Measurements from ENCODE around the gene MED16.
"Not testable (repeated sequence)": the region's sequence is repeated elsewhere in the genome, so short reads cannot be mapped to it uniquely, and the experiment has no call there.

The MED16 gene

DNA sequence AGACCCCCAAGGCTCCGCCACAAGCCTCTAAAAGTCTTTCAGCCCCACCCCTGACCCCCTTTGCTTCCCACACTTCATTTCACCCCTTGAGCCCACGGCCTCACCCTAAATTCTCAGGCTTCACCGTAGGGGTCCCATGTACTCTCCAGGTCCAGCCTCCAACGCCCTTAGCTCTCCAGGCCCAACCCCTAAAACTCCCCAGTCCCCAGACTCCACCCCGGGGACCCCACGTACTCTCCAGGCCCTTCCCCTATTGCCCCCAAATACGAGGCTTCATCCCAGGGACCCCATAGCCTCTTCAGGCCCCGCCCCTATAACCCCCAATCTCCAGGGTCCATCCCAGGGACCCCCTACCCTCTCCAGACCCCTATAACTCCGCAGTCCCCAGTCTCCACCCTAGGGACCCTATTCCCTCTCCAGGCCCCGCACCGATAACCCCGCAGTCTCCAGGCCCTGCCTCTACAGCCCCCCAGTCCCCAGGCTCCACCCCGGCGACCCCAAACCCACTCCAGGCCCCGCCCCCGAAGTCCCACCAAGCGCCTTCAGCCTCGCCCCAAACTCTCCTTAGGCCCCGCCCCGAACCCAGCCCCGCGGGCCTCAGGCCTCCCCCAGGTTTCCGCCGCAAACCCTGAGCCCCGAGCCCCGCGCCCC, 619 bp downstream of the MED16 start:
- DNase-seq (ENCODE audit: insufficient read length, low spot score) (no peak), FAIRE-seq (no peak)
- TF ChIP-seq POU2F2 (IDR thresholded peaks at IDR 0.05; ENCODE audit: low read depth, low read length) (no peak), SPI1 (IDR thresholded peaks at IDR 0.05; ENCODE audit: low read depth, low read length) (no peak), POLR2A (IDR thresholded peaks at IDR 0.05; ENCODE audit: low read depth, low read length) (no peak), PAX5 (IDR thresholded peaks at IDR 0.05; ENCODE audit: insufficient read depth, low read length, severe bottlenecking) (no peak), TAF1 (IDR thresholded peaks at IDR 0.05; ENCODE audit: low read depth, low read length) (no peak), POLR2AphosphoS5 (IDR thresholded peaks at IDR 0.05; ENCODE audit: low read depth, low read length) (no peak)

- not testable (repeated sequence) for DNase-seq (ENCODE audit: insufficient read length, low spot score); FAIRE-seq
Observed at GRCh38 chr19:891421-892200, 1.4 kb downstream of the MED16 start.

DNA sequence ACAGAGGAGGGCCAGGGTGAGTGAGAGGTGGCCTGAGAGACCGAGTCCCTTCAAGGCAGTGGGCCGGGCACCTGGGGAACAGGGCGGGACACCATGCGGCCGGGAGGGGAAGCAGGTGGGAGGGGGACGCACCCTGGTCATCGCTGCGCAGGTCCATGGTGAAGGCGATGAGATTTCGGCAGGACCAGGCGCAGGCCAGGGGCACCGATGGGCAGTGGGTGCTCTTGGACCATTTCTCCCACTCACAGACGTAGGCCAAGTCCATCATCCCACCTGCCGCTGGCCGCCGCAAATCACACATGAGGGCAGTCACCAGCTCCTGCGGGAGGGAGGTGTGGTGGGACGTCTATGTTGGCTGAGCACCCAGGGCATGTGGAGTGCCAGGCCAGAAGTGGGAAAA, 2.2 kb downstream of the MED16 start:
- TF ChIP-seq POLR2AphosphoS5 (IDR thresholded peaks at IDR 0.05; ENCODE audit: low read depth, low read length), result no peak
- TF ChIP-seq SPI1 (IDR thresholded peaks at IDR 0.05; ENCODE audit: low read depth, low read length), result no peak
- no peak for TF ChIP-seq POLR2A (IDR thresholded peaks at IDR 0.05; ENCODE audit: low read depth, low read length)
- TF ChIP-seq TAF1 (IDR thresholded peaks at IDR 0.05; ENCODE audit: low read depth, low read length), result no peak
- no peak for TF ChIP-seq POU2F2 (IDR thresholded peaks at IDR 0.05; ENCODE audit: low read depth, low read length)
- no peak for TF ChIP-seq PAX5 (IDR thresholded peaks at IDR 0.05; ENCODE audit: insufficient read depth, low read length, severe bottlenecking)
- no peak for FAIRE-seq
- no peak for DNase-seq (ENCODE audit: insufficient read length, low spot score)

- DNase-seq (ENCODE audit: insufficient read length, low spot score) (no peak), FAIRE-seq (no peak)
- TF ChIP-seq POU2F2 (IDR thresholded peaks at IDR 0.05; ENCODE audit: low read depth, low read length) (no peak), POLR2AphosphoS5 (IDR thresholded peaks at IDR 0.05; ENCODE audit: low read depth, low read length) (no peak), SPI1 (IDR thresholded peaks at IDR 0.05; ENCODE audit: low read depth, low read length) (no peak), POLR2A (IDR thresholded peaks at IDR 0.05; ENCODE audit: low read depth, low read length) (no peak), PAX5 (IDR thresholded peaks at IDR 0.05; ENCODE audit: insufficient read depth, low read length, severe bottlenecking) (no peak), TAF1 (IDR thresholded peaks at IDR 0.05; ENCODE audit: low read depth, low read length) (no peak)
Observed at GRCh38 chr19:889662-890295, 3.2 kb downstream of the MED16 start.

GRCh38 chr19:888581-889385, 4.2 kb downstream of the MED16 start:
- no peak for FAIRE-seq
- TF ChIP-seq SPI1 (IDR thresholded peaks at IDR 0.05; ENCODE audit: low read depth, low read length) (no peak), POLR2A (IDR thresholded peaks at IDR 0.05; ENCODE audit: low read depth, low read length) (no peak), TAF1 (IDR thresholded peaks at IDR 0.05; ENCODE audit: low read depth, low read length) (no peak), POU2F2 (IDR thresholded peaks at IDR 0.05; ENCODE audit: low read depth, low read length) (no peak), POLR2AphosphoS5 (IDR thresholded peaks at IDR 0.05; ENCODE audit: low read depth, low read length) (no peak)

DNA sequence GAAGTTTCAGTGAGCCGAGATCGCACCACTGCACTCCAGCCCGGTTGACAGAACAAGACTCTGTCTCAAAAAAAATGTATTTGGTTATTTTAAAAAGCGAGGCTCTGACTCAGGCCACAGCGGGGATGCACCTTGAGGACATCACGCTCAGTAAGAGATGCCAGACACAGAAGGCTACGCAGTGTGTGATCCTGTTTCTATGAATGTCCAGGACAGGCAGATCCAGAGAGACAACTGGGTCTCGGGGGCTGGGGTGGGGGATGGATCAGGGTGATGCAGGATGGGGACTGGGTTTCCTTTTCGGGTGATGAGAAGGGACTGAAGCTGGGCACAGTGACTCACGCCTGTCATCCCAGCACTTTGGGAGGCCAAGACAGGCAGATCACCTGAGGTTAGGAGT, 5.4 kb downstream of the MED16 start:
- TF ChIP-seq POU2F2 (IDR thresholded peaks at IDR 0.05; ENCODE audit: low read depth, low read length) (no peak), PAX5 (IDR thresholded peaks at IDR 0.05; ENCODE audit: insufficient read depth, low read length, severe bottlenecking) (no peak), POLR2A (IDR thresholded peaks at IDR 0.05; ENCODE audit: low read depth, low read length) (no peak), POLR2AphosphoS5 (IDR thresholded peaks at IDR 0.05; ENCODE audit: low read depth, low read length) (no peak), SPI1 (IDR thresholded peaks at IDR 0.05; ENCODE audit: low read depth, low read length) (no peak)
- FAIRE-seq, result no peak
- no peak for DNase-seq (ENCODE audit: insufficient read length, low spot score)

More at GRCh38 chr19:888581-889385, 4.2 kb downstream of the MED16 start:
- no peak for DNase-seq (ENCODE audit: insufficient read length, low spot score)

DNA sequence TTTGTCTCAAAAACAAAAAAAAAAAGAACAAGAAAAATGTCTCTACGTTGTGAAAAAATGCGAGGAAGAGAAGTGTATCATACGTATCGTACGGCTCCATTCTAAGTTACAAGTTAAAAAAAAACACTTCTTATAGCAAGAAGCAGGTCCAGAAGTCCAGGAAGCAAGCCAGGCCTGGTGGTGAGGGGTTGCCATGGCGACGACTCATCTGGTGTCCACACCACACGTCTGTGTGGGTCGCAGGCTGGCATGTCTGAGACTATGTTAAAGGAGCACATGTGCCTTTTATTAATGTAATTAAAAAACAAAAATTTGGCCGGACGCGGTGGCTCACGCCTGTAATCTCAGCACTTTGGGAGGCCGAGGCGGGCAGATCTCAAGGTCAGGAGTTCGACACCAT, 5.9 kb downstream of the MED16 start:
- DNase-seq (ENCODE audit: insufficient read length, low spot score) (no peak), FAIRE-seq (no peak)
- TF ChIP-seq POLR2A (IDR thresholded peaks at IDR 0.05; ENCODE audit: low read depth, low read length), result no peak
- no peak for TF ChIP-seq POU2F2 (IDR thresholded peaks at IDR 0.05; ENCODE audit: low read depth, low read length)
- no peak for TF ChIP-seq PAX5 (IDR thresholded peaks at IDR 0.05; ENCODE audit: insufficient read depth, low read length, severe bottlenecking)
- TF ChIP-seq SPI1 (IDR thresholded peaks at IDR 0.05; ENCODE audit: low read depth, low read length), result no peak
- no peak for TF ChIP-seq TAF1 (IDR thresholded peaks at IDR 0.05; ENCODE audit: low read depth, low read length)
- no peak for TF ChIP-seq POLR2AphosphoS5 (IDR thresholded peaks at IDR 0.05; ENCODE audit: low read depth, low read length)

- FAIRE-seq (no peak), DNase-seq (ENCODE audit: insufficient read length, low spot score) (no peak)
- no peak for TF ChIP-seq SPI1 (IDR thresholded peaks at IDR 0.05; ENCODE audit: low read depth, low read length)
- no peak for TF ChIP-seq POU2F2 (IDR thresholded peaks at IDR 0.05; ENCODE audit: low read depth, low read length)
- no peak for TF ChIP-seq POLR2A (IDR thresholded peaks at IDR 0.05; ENCODE audit: low read depth, low read length)
- TF ChIP-seq POLR2AphosphoS5 (IDR thresholded peaks at IDR 0.05; ENCODE audit: low read depth, low read length), result no peak
- TF ChIP-seq PAX5 (IDR thresholded peaks at IDR 0.05; ENCODE audit: insufficient read depth, low read length, severe bottlenecking), result no peak
- TF ChIP-seq TAF1 (IDR thresholded peaks at IDR 0.05; ENCODE audit: low read depth, low read length), result no peak
Observed at GRCh38 chr19:885536-886224, 7.3 kb downstream of the MED16 start.

Measured in GM12891 (cell line).